ENCODE measurements around the gene VSTM2L.

The VSTM2L gene

DNA sequence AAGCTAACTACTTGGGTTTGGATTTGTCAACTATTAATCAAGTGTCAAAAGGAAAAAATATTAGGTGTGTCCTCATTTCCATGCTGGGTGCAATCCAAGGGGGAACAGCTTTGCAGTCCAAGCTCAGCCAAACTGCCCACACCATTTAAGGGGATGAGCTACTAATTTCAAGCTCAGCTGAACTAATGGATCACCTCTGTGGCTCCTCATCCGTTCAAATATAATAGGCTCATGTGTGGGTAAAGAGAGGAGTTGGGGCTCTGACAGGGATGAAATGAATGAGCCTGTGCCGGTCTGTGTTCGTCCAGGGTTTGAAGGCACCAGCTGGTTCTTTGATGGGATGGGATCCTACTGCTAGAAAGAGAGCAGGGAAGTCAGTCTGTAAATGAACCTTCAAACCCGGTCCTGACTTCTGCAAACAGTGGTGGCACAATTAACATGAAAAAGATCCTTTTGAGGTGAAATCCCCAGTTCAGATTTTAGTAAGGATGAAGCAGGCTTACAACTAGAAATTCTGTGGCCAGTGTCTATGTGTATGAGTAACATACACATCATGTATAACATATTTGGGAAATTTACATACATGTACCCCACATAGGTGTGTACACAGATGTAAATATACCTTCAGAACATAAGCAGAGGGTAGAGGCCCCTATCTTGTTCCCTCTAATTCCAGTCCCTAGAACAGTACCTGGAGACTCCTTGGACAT lies 88.4 kb downstream of the VSTM2L start:
- DNase-seq: no peak

DNA sequence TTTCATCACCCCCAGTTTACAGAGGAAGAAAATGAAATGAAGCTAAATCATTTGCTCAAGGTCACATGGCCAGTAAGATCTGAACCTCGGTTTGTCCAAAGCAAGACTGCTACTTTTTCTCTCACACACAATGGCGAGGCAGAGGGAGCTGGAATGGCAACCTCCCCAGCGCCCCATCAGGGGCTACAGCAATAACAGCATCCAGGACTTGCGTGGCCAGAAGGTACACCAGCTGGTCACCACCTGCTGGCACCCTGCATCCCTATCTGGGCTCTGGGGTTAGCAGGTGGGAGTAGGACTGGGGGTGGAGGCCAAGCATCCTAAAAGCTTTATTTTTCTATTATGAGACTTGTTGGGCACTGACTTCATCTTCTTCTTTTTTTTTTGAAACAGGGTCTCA lies 89.0 kb downstream of the VSTM2L start:
- DNase-seq: no peak

DNA sequence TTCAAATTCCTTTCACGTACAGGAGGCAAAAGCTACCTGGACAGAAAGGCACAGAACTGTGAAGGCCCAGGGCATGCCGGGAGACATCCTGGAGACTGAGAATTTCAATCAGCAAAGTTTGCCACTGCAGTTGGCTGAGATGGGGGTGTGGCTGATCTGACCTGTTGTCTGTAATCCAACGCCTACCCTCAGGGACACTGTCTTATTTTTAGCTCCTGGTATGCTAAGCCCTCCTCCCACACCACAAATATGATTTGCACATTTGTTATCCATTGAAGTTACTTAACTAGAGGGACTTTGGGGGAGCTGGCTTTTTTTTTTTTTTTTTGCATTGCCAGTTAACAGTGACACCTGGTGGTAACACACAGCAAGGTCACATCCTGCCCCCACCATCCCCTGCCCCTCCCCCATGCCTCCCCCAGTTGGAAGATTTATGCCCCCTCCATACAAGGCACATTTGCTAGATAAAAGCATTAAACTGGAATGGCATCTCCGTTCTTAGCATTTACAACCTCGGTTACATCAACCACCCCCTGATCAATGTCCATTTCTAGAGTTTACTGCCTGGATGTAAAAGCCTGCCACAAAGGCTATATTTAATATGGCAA lies 90.0 kb downstream of the VSTM2L start:
- DNase-seq: peak; percentile 23

DNA sequence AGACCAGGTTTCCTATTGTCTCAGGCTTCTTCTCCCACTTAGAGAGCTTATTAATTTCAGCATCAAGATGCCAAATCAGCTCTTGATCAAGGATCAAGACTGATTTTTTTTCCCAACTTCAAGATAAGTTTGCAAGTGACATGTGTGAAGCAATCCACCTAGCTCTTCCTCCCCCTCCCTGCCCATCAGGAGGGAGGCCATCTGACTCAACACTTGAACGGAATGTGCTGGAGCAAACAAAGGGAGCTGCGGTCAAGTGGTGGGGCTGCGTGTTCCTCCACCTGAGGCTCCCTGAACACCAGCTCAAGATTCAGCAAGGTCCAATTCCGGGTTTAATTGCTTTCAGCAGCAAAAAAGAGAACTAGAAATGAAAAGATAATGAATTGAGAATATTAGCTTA lies 91.6 kb downstream of the VSTM2L start:
- DNase-seq: no peak

Data from stimulated activated CD4-positive, alpha-beta T cell treated with anti-CD3 and anti-CD28 coated beads, Interleukin-15, amount 100 ng/mL, for 24 hours (primary cell).